Glomerular endothelial cell (primary cell): ENCODE data around the gene SYCP2L. TPM values are rescaled to one million over a fixed set of nuclear protein-coding genes. Genes with fewer than 3 reads are reported as not detected.
"Not testable (repeated sequence)": the region's sequence is repeated elsewhere in the genome, so short reads cannot be mapped to it uniquely, and the experiment has no call there.

Source experiments
- DNase-seq: peaks from one replicate; pipeline ENCODE4 v3.0.0-alpha.2; 2011; ENCODE audit warnings: low read depth, low spot score; ENCODE audit errors: extremely low read depth
- total RNA-seq: library from RNA; depleted of rRNA; stranded (reverse); fragments of >200 nt; gene quantifications from 2 replicates; pipeline ENCODE4 v1.2.3, GENCODE V29; 2015

SYCP2L gene
- total RNA-seq = 0.29 and 0.88 TPM in 2 replicates

GRCh38 chr6:10886691-10887502 lies at the start of gene SYCP2L:
SYCP2L (plus strand) TSS chr6:10887052; CDS start chr6:10887127, 75 bp downstream.
- DNase-seq = no peak

- no peak for DNase-seq
Observed at GRCh38 chr6:10837622-10837994, 49.2 kb upstream of the SYCP2L start.

GRCh38 chr6:10837995-10838793 lies 48.7 kb upstream of the SYCP2L start, which contains the start of gene MAK:
MAK (minus strand) TSS chr6:10838539; CDS start chr6:10830648, 7,891 bp downstream.
- DNase-seq = no peak

- DNase-seq = no peak
Observed at GRCh38 chr6:10838794-10839333, 48.0 kb upstream of the SYCP2L start.

DNA sequence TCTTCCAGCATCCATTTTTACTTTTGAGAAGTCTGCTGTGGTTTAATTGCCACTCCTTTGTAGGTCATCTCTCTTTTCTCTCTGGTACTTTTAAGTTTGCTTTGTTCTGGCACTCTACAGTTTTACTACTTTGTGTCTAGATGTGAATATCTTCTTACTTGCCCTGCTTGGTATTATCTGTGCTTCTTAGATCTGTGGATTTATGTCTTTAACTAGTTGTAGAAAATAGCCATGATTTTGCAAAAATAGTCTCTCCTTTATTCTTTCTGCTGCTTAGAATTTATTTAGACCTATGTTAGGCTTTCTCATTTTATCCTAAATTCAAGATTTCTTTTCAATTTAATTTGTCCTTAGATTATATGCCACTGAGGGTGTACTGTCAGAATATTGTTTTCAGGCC lies 43.3 kb upstream of the SYCP2L start:
- no peak for DNase-seq

DNA sequence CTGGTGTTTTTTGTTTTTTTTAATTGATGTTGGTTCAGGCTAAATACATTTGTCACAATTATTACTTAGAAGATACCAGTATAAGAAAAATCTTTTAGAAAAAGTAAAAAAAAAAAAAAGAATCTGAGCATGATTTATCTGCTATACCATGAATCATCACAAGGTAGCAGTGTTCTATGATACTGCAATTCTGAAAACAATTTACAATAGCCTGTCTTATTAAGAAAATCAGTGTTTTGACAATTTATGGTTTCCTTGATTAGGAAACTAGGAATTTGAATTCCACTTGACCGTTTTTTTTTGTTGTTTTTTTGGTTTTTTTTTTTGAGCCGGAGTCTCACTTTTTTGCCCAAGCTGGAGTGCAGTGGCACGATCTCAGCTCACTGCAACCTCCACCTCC lies 39.2 kb upstream of the SYCP2L start:
- DNase-seq = no peak

GRCh38 chr6:10849901-10850300 lies 37.0 kb upstream of the SYCP2L start:
- DNase-seq = no peak

DNA sequence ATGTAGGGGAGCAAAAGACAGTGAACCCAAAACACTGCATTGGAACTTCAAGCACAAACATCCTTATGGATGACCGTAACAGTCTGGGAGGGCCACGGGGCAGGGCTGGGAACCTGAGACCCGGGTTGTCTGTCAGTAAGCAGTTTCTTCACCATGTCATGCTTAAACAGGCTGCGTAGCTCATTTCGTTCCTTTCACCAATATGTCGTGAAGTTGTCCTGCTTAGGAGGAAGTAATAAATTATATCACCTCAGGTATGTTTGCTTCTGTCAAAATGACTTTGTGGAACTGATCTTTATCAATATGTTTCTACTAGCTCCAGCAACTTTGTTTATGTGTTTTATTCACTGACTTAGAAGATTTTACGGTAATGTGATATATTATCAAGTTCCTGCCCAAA lies 36.1 kb upstream of the SYCP2L start:
- no peak for DNase-seq

GRCh38 chr6:10852361-10852960 lies 34.4 kb upstream of the SYCP2L start:
- no peak for DNase-seq

DNA sequence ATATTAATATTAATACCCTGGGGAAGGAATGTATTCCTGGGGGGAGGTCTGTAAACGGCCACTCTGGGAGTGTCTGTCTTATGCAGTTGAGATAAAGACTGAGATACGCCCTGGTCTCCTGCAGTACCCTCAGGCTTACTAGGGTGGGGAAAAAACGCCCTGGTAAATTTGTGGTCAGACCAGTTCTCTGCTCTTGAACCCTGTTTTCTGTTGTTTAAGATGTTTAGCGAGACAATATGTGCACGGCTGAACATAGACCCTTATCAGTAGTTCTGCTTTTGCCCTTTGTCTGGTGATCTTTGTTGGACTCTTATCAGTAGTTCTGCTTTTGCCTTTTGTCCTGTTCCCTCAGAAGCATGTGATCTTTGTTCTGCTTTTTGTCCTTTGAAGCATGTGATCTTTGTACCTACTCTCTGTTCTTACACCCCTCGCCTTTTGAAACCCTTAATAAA lies 33.0 kb upstream of the SYCP2L start:
- DNase-seq = not testable (repeated sequence)

DNA sequence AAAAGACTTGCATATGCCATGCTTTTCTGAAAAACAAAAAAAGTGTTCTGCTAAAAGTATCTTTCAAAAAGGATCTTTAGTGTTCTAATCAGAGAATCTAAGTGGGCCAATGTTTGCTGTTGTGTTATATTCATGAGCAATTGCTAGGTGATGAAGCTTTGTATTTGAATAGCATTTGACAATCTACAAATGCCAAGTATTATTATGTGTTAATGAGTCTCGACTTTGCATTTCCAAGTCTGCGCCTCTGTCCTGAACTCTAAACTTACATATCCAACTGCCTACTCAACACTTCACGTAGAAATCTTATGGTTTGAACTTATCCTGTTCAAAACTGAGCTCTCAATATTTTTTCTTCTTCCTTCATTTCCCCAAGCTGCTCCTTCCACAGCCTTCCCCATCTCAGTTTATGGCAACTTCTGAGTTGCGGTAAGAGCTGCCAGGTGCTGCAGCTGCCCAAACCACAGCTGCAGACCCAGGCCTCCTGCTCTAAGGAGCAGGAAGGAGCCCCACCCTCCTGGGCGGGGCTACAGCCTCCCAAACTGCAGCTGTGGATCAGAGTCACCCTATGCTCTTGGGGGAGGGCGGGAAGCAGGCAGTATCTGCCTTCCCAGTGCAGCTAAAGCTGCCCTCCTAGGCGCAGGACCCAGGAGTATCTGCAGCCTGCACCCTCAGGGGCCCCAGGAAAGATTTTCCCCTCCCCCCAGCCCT lies 31.8 kb upstream of the SYCP2L start:
- DNase-seq = no peak

- DNase-seq = no peak
Observed at GRCh38 chr6:10857259-10857658, 29.6 kb upstream of the SYCP2L start.

GRCh38 chr6:10861086-10861485 lies 25.8 kb upstream of the SYCP2L start:
- DNase-seq = no peak

DNA sequence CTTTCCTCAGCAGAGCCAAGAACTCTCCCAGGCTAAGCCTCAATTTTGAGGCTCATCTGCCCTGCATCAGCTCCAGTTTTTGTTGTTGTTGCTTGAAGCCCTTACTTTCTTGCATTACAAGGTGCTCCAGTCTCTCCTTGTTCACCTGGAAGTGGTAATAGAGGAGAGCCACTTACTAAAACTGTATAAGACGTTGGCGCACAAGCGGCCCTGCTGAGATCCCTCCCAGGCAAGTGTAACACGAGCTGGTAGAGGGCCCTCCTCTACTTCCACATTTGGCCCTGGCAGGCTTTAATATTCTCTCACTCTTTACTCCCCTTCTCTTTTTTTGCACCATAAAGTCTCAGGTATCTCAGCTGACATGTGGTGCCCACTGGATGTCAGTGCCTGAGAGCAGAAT lies 24.5 kb upstream of the SYCP2L start:
- DNase-seq = no peak

- DNase-seq = not testable (repeated sequence)
Observed at GRCh38 chr6:10863031-10863430, 23.8 kb upstream of the SYCP2L start.

DNA sequence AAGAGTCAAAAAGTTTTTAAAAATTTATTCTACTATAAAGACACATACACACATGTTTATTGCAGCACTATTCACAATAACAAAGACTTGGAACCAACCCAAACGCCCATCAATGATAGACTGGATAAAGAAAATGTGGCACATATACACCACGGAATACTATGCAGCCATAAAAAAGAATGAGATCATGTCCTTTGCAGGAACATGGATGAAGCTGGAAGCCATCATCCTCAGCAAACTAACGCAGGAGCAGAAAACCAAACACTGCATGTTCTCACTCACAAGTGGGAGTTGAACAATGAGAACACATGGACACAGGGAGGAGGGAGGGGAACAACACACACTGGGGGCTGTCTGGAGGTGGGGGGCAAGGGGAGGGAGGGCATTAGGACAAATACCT lies 20.1 kb upstream of the SYCP2L start:
- not testable (repeated sequence) for DNase-seq

DNA sequence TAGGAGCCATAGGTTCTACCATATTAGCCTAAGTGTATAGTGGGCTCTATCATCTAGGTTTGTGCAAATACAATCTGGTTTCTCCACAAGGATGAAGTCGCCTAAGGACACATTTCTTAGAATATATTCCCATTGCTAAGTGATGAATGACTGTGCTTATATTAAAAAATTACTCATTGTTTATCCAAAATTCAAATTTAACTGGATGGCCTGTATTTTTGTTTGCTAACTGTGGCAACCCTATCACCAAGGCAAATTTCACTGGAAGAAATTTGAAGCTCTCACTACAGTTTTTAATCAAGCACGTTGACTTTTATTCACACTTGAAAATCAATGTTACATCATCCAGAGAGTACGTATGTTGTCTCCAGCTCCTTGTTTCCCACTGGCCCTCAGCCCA lies 18.9 kb upstream of the SYCP2L start:
- no peak for DNase-seq

DNA sequence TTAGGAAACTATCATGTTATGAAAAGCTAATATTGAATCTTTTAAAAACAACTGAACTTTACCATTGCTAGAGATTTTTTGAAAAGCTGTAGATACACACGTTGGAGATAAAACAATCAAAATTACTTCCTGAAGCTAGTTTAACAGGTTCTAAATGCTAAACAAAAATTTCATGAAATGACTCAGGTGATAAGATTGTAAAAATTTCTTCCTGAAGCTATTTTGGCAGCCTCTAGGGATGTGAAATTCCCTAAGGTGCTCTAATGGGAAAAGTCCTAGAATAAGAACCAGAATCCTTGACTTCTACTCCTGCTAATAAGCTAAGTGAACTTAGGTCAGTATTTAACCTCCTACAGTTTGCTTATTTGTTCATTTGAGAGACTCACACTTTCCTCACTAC lies 13.5 kb upstream of the SYCP2L start:
- no peak for DNase-seq

- no peak for DNase-seq
Observed at GRCh38 chr6:10874207-10874606, 12.6 kb upstream of the SYCP2L start.

GRCh38 chr6:10875026-10875425 lies 11.8 kb upstream of the SYCP2L start:
- DNase-seq = no peak

DNA sequence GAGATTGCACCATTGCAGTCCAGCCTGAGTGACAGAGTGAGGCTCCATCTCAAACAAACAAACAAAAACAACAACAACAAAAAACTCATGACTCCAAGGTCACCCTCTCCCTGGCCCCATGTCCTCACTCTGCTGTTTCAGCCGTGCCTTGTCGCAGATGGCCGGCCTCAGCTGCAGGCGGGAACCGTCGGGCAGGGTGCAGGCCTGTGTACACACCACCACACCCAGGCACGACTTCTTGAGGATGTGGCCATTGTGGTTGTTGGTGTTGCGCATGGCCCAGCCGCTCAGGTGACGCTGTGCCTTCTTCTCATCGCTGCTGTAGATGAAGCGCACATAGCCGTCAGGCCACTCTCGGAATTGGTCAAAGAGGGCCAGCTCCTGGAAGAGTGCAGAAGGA lies 9.8 kb upstream of the SYCP2L start:
- DNase-seq = no peak
